Measurements from ENCODE around the gene SLC15A3.

The SLC15A3 gene

DNA sequence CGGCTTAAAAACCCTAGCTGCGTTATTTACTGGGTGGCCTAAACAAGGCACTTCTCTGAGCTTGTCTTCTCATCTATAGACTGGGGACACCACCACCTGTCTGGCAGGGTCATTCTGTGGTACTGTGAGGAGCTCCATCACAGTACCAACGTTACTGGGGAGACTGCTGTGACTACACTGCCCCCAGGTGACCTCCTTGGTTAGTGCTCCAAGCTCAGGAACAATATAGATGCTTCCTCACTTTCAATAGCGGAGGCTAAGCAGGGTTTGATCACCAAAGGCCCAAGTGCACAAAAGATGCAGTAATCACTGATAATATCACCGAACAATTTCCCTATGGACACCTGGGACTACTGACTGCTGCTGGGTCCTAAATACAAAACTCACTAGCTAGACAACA is 64.4 kb downstream of the SLC15A3 start:
- Histone ChIP-seq H3K4me1 (peaks cover 0 to 8% (median 0%) of the 10 kb centered on the region in 10 experiments; a peak in 3 of 20 replicates), H3K4me3 (no peak overlapping the region), H3K36me3 (peaks cover 19 to 40% (median 31%) of the 10 kb centered on the region in 11 experiments; a peak in 20 of 22 replicates), H3K9me3 (replicated peaks in 1 of 11) (no peaks in the 10 kb centered on the region), H3K9ac (no peak overlapping the region), H3K4me2 (no peak overlapping the region), H4K20me1 (peaks cover 0 to 27% (median 18%) of the 10 kb centered on the region in 11 experiments; a peak in 12 of 22 replicates), H3K27ac (no peak overlapping the region), H3K27me3 (no peaks in the 10 kb centered on the region)
- no peak for TF ChIP-seq Cebpa-rat (IDR thresholded peaks at IDR 0.05)

All from BLaER1 treated with 17β-estradiol and CSF1 and Interleukin-3, amounts not matched to agents 10 nM and 100 nM (cell line).